Transverse colon (tissue), 4 donors: ENCODE measurements around the gene JUP. TPM values are rescaled to one million over a fixed set of nuclear protein-coding genes. Genes with fewer than 3 reads are reported as not detected.

ENCODE experiments used
- DNase-seq: peaks from one replicate; pipeline ENCODE4 v3.0.0-alpha.2; 2019
- H3K27ac ChIP-seq, 4 donors: fragments of 200-600 bp; sonication (generic); 2 replicates each; pipeline ENCODE4 v1.5.1; 2016 to 2018; ENCODE audit warnings: inconsistent platforms in 4 of 4
- H3K27me3 ChIP-seq: fragments of 200-600 bp; sonication (generic); 2 replicates; pipeline ENCODE4 v1.5.1; 2017; ENCODE audit warnings: inconsistent platforms
- H3K36me3 ChIP-seq, 4 donors: fragments of 200-600 bp; sonication (generic); 2 replicates each; pipeline ENCODE4 v1.5.1; 2017 to 2019; ENCODE audit warnings: inconsistent platforms in 4 of 4
- H3K4me1 ChIP-seq, 4 donors: fragments of 200-600 bp; sonication (generic); 2 replicates each; pipeline ENCODE4 v1.5.1; 2017 to 2020; ENCODE audit warnings: inconsistent platforms in 4 of 4
- H3K4me3 ChIP-seq, 4 donors: fragments of 200-600 bp; sonication (generic); 1 replicate in 1 of 4; 2 replicates in 3 of 4; pipeline versions ENCODE4 v1.5.1 to v1.6.1; 2017 to 2019; ENCODE audit warnings: inconsistent platforms in 4 of 4
- H3K9me3 ChIP-seq, 2 donors: fragments of 200-600 bp; sonication (generic); 2 replicates each; pipeline ENCODE4 v1.5.1; 2017 to 2019; ENCODE audit warnings: inconsistent platforms in 2 of 2
- CTCF ChIP-seq, 5 experiments: fragments of 200-600 bp in 3 of 5; fragments of 450-650 bp in 2 of 5; sonication (generic) in 3 of 5; IDR thresholded peaks; 1 replicate in 2 of 5; 2 replicates in 3 of 5; pipeline ENCODE4 v1.5.1; 2016 to 2017; ENCODE audit warnings: antibody characterized with exemption in 5 of 5, inconsistent platforms in 3 of 5, mild to moderate bottlenecking in 2 of 5, moderate library complexity in 1 of 5
- EP300 ChIP-seq: sonication (generic); formaldehyde crosslinking; IDR thresholded peaks from one replicate; pipeline ENCODE4 v1.6.1; 2017; ENCODE audit warnings: antibody characterized with exemption, low read depth
- POLR2A ChIP-seq: fragments of 450-650 bp; IDR thresholded peaks from one replicate; pipeline ENCODE4 v1.6.1; 2016; ENCODE audit warnings: antibody characterized with exemption, mild to moderate bottlenecking, moderate library complexity
- POLR2AphosphoS5 ChIP-seq, 3 donors: sonication (generic); formaldehyde crosslinking; IDR thresholded peaks; one replicate each; pipeline ENCODE4 v1.6.1; 2016; ENCODE audit warnings: antibody characterized with exemption in 3 of 3
- WGBS, 2 donors: methylation state at CpG; one replicate each; pipeline ENCODE4 v1.1.5; 2018; ENCODE audit warnings: low coverage in 1 of 2; 5-methylcytosine and 5-hydroxymethylcytosine counted together
- in situ Hi-C, 4 donors: fragments of 200-750 bp; cut with MboI; loops; one replicate each; pipeline versions ENCODE4 v1.15.0 to v1.15.1; 2017; ENCODE audit warnings: low sequenced_read_pairs in 3 of 4, low pct_ligation_motif_present in 1 of 4, low pct_unique_long_range_greater_than_20kb in 1 of 4
- intact Hi-C: fragments of 100-400 bp; cut with DNase I; formaldehyde crosslinking; loops from one replicate; pipeline ENCODE4 v1.15.1; 2023; ENCODE audit warnings: low total_unique reads
- total RNA-seq, 4 donors: library from RNA; depleted of rRNA; stranded (reverse); fragments of >200 nt; gene quantifications; one replicate each; pipeline ENCODE4 v1.1.0, GENCODE V29; 2016

Gene JUP
- total RNA-seq, 4 donors from 2014 or later, result 396 to 595 (median 513) TPM

GRCh38 chr17:41751288-41751687, 35.2 kb downstream of the JUP start:
- intact Hi-C loops (no loop called here), in situ Hi-C loops (no loop called here)
- Histone ChIP-seq H3K4me3 (no peak overlapping the region), H3K36me3 (peaks cover 0 to 14% (median 4%) of the 10 kb centered on the region in 4 donors), H3K27me3 (no peaks in the 10 kb centered on the region), H3K9me3 (no peaks in the 10 kb centered on the region), H3K27ac (no peak overlapping the region), H3K4me1 (no peaks in the 10 kb centered on the region)
- 60 to 67% methylated on average over 2 to 3 of the region's 3 CpGs for WGBS, 2 donors
- no peak for DNase-seq
- no peak for TF ChIP-seq POLR2A
- no peak for TF ChIP-seq CTCF (IDR thresholded peaks at IDR 0.05)
- TF ChIP-seq EP300, result no peak
- TF ChIP-seq POLR2AphosphoS5 (IDR thresholded peaks at IDR 0.05), result no peak

- WGBS, 2 donors, result 77% methylated on average over 4 of the region's 4 CpGs; no CpG with 5 or more reads in 1 of the 2 donors
- Histone ChIP-seq H3K4me1 (no peaks in the 10 kb centered on the region), H3K9me3 (no peaks in the 10 kb centered on the region), H3K36me3 (peaks cover 0 to 10% (median 3%) of the 10 kb centered on the region in 4 donors), H3K27ac (no peak overlapping the region), H3K27me3 (no peaks in the 10 kb centered on the region), H3K4me3 (no peak overlapping the region)
- DNase-seq, result no peak
- intact Hi-C loops, result no loop called here
- in situ Hi-C loops, result no loop called here
- no peak for TF ChIP-seq CTCF (IDR thresholded peaks at IDR 0.05)
- TF ChIP-seq POLR2AphosphoS5 (IDR thresholded peaks at IDR 0.05), result no peak
- TF ChIP-seq POLR2A, result no peak
- no peak for TF ChIP-seq EP300
These were observed 35.6 kb downstream of the JUP start for GRCh38 chr17:41750862-41751261.

- TF ChIP-seq EP300 (no peak), POLR2A (no peak), POLR2AphosphoS5 (IDR thresholded peaks at IDR 0.05) (no peak), CTCF (IDR thresholded peaks at IDR 0.05) (no peak)
- H3K4me3 ChIP-seq, result no peak overlapping the region
- H3K9me3 ChIP-seq, result no peaks in the 10 kb centered on the region
- no peaks in the 10 kb centered on the region for H3K27me3 ChIP-seq
- H3K4me1 ChIP-seq, result no peaks in the 10 kb centered on the region
- intact Hi-C loops, result no loop called here
- no peak overlapping the region for H3K27ac ChIP-seq
- no peaks in the 10 kb centered on the region for H3K36me3 ChIP-seq
- 83 to 90% methylated on average over 2 to 6 of the region's 6 CpGs for WGBS, 2 donors
- in situ Hi-C loops, result loop anchor here in 1 of 4 donors (25.0 kb wide), 1 partner anchor 339 kb away; the partner anchor contains the start of gene ZNF385C
- no peak for DNase-seq
These were observed 38.2 kb downstream of the JUP start for GRCh38 chr17:41748275-41748674.

- Histone ChIP-seq H3K27me3 (peaks cover 12% of the 10 kb centered on the region), H3K27ac (no peak overlapping the region), H3K9me3 (no peaks in the 10 kb centered on the region), H3K4me3 (no peak overlapping the region), H3K4me1 (peaks cover 0 to 3% (median 2%) of the 10 kb centered on the region in 4 donors), H3K36me3 (no peaks in the 10 kb centered on the region)
- WGBS, 2 donors, result 75 to 86% methylated on average over 4 to 9 of the region's 9 CpGs
- in situ Hi-C loops, result loop anchor here in 1 of 4 donors (25.0 kb wide), 1 partner anchor 346 kb away; the partner anchor contains the start of gene ZNF385C
- no peak for TF ChIP-seq CTCF (IDR thresholded peaks at IDR 0.05)
- TF ChIP-seq POLR2A, result no peak
- TF ChIP-seq EP300, result no peak
- TF ChIP-seq POLR2AphosphoS5 (IDR thresholded peaks at IDR 0.05), result no peak
- intact Hi-C loops, result no loop called here
- DNase-seq, result no peak
These were observed 44.8 kb downstream of the JUP start for GRCh38 chr17:41741709-41742108.
